GM23338 (cell line): Measurements from ENCODE around the gene PGR.

Source experiments
- CREB1 ChIP-seq: fragments of 250-450 bp; sonication (Bioruptor Pico); IDR thresholded peaks from 2 replicates; pipeline ENCODE4 v1.5.0; 2020; ENCODE audit warnings: low read depth, mild to moderate bottlenecking, moderate library complexity
- CTCF ChIP-seq, 2 experiments: fragments of 200-600 bp in 1 of 2; sonication (generic) in 1 of 2; conservative IDR thresholded peaks; 2 replicates each; pipeline versions ENCODE4 v1.5.1 to v1.6.1; 2016 to 2017; ENCODE audit warnings: antibody characterized with exemption in 2 of 2, low read depth in 2 of 2, mild to moderate bottlenecking in 2 of 2, moderate library complexity in 1 of 2
- EZH2phosphoT487 ChIP-seq: fragments of 200-600 bp; sonication (generic); IDR thresholded peaks from one replicate; pipeline ENCODE4 v1.8.1; 2018; ENCODE audit warnings: antibody characterized with exemption; ENCODE audit not compliant: unreplicated experiment

GRCh38 chr11:101096036-101096704, 33.4 kb downstream of the PGR start:
- TF ChIP-seq CTCF (conservative IDR thresholded peaks at IDR 0.05; ENCODE audit: low read depth in 2 of 2) (no peak), CREB1 (CRISPR knock-in tag) (no peak), EZH2phosphoT487 (no peak)
